NCI-H1092 (cell line): ENCODE measurements around the gene KLHL29.
"Not testable (repeated sequence)": the region's sequence is repeated elsewhere in the genome, so short reads cannot be mapped to it uniquely, and the experiment has no call there.

Experiments
- DNase-seq: peaks from one replicate; lab custom pipeline; 2025; lab: John Stamatoyannopoulos, UW

Gene KLHL29

GRCh38 chr2:23721454-23721826, 336.5 kb downstream of the KLHL29 start:
- DNase-seq = no peak

- DNase-seq = no peak
Observed at GRCh38 chr2:23722255-23722654, 337.3 kb downstream of the KLHL29 start.

- DNase-seq = not testable (repeated sequence)
Observed at GRCh38 chr2:23723029-23723428, 338.1 kb downstream of the KLHL29 start.

- no peak for DNase-seq
Observed at GRCh38 chr2:23734416-23734815, 349.4 kb downstream of the KLHL29 start.

GRCh38 chr2:23736783-23737182, 351.8 kb downstream of the KLHL29 start:
- DNase-seq = not testable (repeated sequence)

GRCh38 chr2:23745068-23745725, 360.2 kb downstream of the KLHL29 start:
- no peak for DNase-seq

GRCh38 chr2:23745726-23746105, 360.7 kb downstream of the KLHL29 start:
- DNase-seq = no peak

- no peak for DNase-seq
Observed at GRCh38 chr2:23746141-23746863, 361.3 kb downstream of the KLHL29 start.

GRCh38 chr2:23751747-23752265, 366.8 kb downstream of the KLHL29 start:
- no peak for DNase-seq

- no peak for DNase-seq
Observed at GRCh38 chr2:23753291-23754010, 368.5 kb downstream of the KLHL29 start.

- DNase-seq = no peak
Observed at GRCh38 chr2:23754970-23755369, 370.0 kb downstream of the KLHL29 start.

GRCh38 chr2:23756593-23757292, 371.8 kb downstream of the KLHL29 start:
- no peak for DNase-seq

- DNase-seq = no peak
Observed at GRCh38 chr2:23757686-23758433, 372.9 kb downstream of the KLHL29 start.
